Heart left ventricle (tissue), 16 donors: ENCODE results near the gene MKRN2. TPM values are rescaled to one million over a fixed set of nuclear protein-coding genes. Genes with fewer than 3 reads are reported as not detected.
A peak's percentile ranks its signal among the peaks of the same experiment; 100 is the strongest.

Source experiments
- ATAC-seq, 4 donors: fragments of 200-7000 bp; cut with Tn5 transposase; one replicate each; pipeline ENCODE4 v1.9.1; 2020 to 2022; ENCODE audit warnings: moderate library complexity in 4 of 4, mild to moderate bottlenecking in 3 of 4, moderate number of reproducible peaks in 1 of 4
- DNase-seq, 5 donors: peaks; one replicate each; pipeline ENCODE4 v3.0.0-alpha.2; 2020
- H3K27ac ChIP-seq, 12 donors: fragments of 200-600 bp; sonication (generic) in 4 of 12; one replicate each; pipeline versions ENCODE4 v1.5.0 to v1.8.0; 2016 to 2022; ENCODE audit warnings: mild to moderate bottlenecking in 2 of 12
- H3K27me3 ChIP-seq, 9 donors: fragments of 200-600 bp; sonication (generic) in 2 of 9; one replicate each; pipeline versions ENCODE4 v1.5.1 to v1.8.0; 2016 to 2022; ENCODE audit warnings: mild to moderate bottlenecking in 3 of 9
- H3K36me3 ChIP-seq, 9 donors: fragments of 200-600 bp; sonication (generic) in 2 of 9; one replicate each; pipeline versions ENCODE4 v1.5.0 to v1.8.0; 2018 to 2022; ENCODE audit warnings: mild to moderate bottlenecking in 2 of 9
- H3K4me1 ChIP-seq, 12 donors: fragments of 200-600 bp; sonication (generic) in 4 of 12; one replicate each; pipeline versions ENCODE4 v1.5.0 to v1.8.0; 2016 to 2022; ENCODE audit warnings: mild to moderate bottlenecking in 3 of 12
- H3K4me3 ChIP-seq, 12 donors: fragments of 200-600 bp; sonication (generic) in 4 of 12; one replicate each; pipeline versions ENCODE4 v1.5.0 to v1.8.0; 2017 to 2022; ENCODE audit warnings: mild to moderate bottlenecking in 9 of 12, moderate library complexity in 4 of 12
- H3K9me3 ChIP-seq, 12 donors: fragments of 200-600 bp; sonication (generic) in 4 of 12; one replicate each; pipeline versions ENCODE4 v1.5.0 to v1.8.0; 2016 to 2022; ENCODE audit warnings: mild to moderate bottlenecking in 1 of 12
- POLR2A ChIP-seq, 2 donors: fragments of 450-650 bp; IDR thresholded peaks; one replicate each; pipeline ENCODE4 v1.6.1; 2017; ENCODE audit warnings: antibody characterized with exemption in 2 of 2, mild to moderate bottlenecking in 2 of 2, moderate library complexity in 2 of 2
- WGBS, 4 donors: extraction: QIAGEN DNeasy Blood & Tissue Kit in 2 of 4; methylation state at CpG; one replicate each; pipeline versions ENCODE4 v1.1.5 to v1.1.7; 2013 to 2018; 5-methylcytosine and 5-hydroxymethylcytosine counted together
- intact Hi-C, 10 donors: fragments of 100-400 bp; cut with DNase I; formaldehyde crosslinking; loops; one replicate each; pipeline versions ENCODE4 v1.11.1 to v1.14.2; 2022
- polyA plus RNA-seq, 2 donors: library from polyadenylated mRNA; stranded (reverse); fragments of 200-250 nt; gene quantifications; one replicate each; pipeline ENCODE4 v1.2.3, GENCODE V29; 2013
- total RNA-seq, 9 donors: library from RNA; depleted of rRNA in 2 of 9; stranded (reverse); fragments of >200 nt in 2 of 9; fragmentation: NEBNext Ultra II Directional in 3 of 9; extraction: Animal tissue kit (Norgen Biotek cat#: 25700) in 3 of 9; gene quantifications; one replicate each; pipeline versions ENCODE4 v1.1.0 to v1.2.4, GENCODE V29; 2016 to 2023
- TF ChIP-seq, protein P1 (sequence below), 12 donors: fragments of 200-600 bp; sonication (generic) in 4 of 12; IDR thresholded peaks; one replicate each; pipeline versions ENCODE4 v1.5.0 to v1.8.0; 2018 to 2022; ENCODE audit warnings: antibody characterized with exemption in 12 of 12, mild to moderate bottlenecking in 5 of 12
- donor health status: ischemic (EF 13 %, LVEDD 7.1; RV severe dilation, severe dysfunction).
- donor health status: healthy with polysubstance abuse.
- donor health status: DM: no; HTN: yes; CAD: no.
- donor health status: DM: no; HTN: no; CAD: no.
- donor health status: ischemic (EF 25% LVEDD 6.9; RV normal size, moderate dysfunction).
- donor health status: ischemic (EF 25% LVEDD 5.7; RV mildly dilated, moderate dysfunction).
- donor health status: healthy.
- donor health status: DM: yes; HTN: yes; CAD: no.
- donor health status: ischemic (EF 35%, LVEDD 5.7; RV mildly dilated, moderate dysfunction).
- donor health status: nonischemic (EF 11% LVEDD 7.7; RV severe dilation, severe dysfunction).
- donor health status: DM: yes; HTN: yes; CAD: no.
- donor health status: PGD.
- donor health status: ischemic (EF 29% LVEDD 5.4; RV normal size, mild dysfunction).
- donor health status: nonischemic (EF 23%, LVEDD 6.1; RV moderate dilation, normal function).

Gene MKRN2
- total and polyA plus RNA-seq, 11 donors, result 23.2 to 42.2 (median 32.9) TPM

DNA sequence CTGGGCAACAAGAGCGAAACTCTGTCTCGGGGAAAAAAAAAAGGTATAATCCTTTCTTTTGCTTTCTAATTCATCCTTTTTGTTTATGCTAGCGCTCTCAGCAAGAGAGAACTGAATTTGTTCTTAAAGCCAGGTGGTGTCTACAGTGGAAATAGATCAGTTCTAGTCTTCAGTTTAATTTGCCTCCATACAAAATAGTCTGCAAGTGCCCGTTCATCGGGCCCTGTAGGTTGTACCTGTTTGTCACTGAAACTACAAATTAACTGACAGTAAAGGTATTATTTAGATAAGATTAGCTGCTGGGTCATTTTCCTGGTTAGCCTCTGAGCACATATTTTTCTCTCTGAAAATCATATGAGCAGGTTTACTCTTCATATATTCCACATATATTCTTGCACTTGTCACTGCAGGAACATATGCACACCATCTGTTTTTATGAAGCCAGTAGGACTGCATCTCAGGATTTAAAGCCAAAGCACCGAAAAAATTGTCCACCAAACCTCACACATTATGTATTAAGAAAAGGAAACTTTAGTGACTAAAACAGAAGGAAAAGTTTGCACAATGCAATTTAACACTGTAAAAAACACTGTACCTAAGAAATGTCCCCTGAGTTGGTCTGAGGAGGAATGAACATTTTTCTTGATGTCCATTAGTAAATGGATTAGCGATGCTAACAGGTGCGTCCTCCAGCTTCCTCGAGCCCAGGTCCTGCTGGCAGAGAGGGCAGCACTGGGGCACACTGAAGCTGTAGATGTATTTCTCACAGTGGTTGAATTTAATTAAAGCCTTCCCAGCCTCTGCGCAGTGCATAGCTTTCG is 12.0 kb upstream of the MKRN2 start:
- DNase-seq (no peak), ATAC-seq (no peak)
- 75 to 78% (median 76%) methylated on average over 11 of the region's 11 CpGs for WGBS, 4 donors
- H3K9me3 ChIP-seq, result no peaks in the 10 kb centered on the region
- intact Hi-C loops, result loop anchor here in 1 of 10 donors (10.0 kb wide), 1 partner anchor 360 kb away; no protein-coding TSS in a partner anchor
- no peaks in the 10 kb centered on the region for H3K4me1 ChIP-seq
- TF ChIP-seq, protein P1, sequence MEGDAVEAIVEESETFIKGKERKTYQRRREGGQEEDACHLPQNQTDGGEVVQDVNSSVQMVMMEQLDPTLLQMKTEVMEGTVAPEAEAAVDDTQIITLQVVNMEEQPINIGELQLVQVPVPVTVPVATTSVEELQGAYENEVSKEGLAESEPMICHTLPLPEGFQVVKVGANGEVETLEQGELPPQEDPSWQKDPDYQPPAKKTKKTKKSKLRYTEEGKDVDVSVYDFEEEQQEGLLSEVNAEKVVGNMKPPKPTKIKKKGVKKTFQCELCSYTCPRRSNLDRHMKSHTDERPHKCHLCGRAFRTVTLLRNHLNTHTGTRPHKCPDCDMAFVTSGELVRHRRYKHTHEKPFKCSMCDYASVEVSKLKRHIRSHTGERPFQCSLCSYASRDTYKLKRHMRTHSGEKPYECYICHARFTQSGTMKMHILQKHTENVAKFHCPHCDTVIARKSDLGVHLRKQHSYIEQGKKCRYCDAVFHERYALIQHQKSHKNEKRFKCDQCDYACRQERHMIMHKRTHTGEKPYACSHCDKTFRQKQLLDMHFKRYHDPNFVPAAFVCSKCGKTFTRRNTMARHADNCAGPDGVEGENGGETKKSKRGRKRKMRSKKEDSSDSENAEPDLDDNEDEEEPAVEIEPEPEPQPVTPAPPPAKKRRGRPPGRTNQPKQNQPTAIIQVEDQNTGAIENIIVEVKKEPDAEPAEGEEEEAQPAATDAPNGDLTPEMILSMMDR (IDR thresholded peaks at IDR 0.05), result no peak
- TF ChIP-seq POLR2A (IDR thresholded peaks at IDR 0.05), result no peak
- no peak overlapping the region for H3K4me3 ChIP-seq
- no peaks in the 10 kb centered on the region for H3K27me3 ChIP-seq
- H3K36me3 ChIP-seq, result peaks cover 0 to 9% (median 0%) of the 10 kb centered on the region in 9 donors
- H3K27ac ChIP-seq, result no peak overlapping the region

DNA sequence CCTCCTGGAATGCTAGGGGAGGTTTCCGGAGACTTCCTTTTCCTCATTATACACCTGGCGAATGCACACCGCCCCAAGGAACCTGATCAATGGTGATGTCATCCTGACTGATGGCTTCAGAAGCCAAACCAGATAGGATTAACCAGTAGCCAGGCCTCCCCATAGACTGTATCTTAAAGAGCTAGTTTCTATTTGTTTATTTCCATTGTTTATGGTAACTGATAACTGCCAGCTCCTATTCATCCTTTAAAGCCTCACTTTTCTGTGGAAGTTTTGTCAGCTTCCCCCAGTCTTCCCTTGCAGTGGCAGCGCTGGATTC is 11.5 kb upstream of the MKRN2 start, which contains the start of gene MKRN2OS:
Gene MKRN2OS, minus strand, starts transcription at position 27 of the 319 bp plus-strand sequence. CDS start 35 bp downstream, outside the sequence.
- Histone ChIP-seq H3K9me3 (no peaks in the 10 kb centered on the region), H3K36me3 (peaks cover 0 to 4% (median 0%) of the 10 kb centered on the region in 9 donors), H3K27ac (no peak within 1 kb of the TSS), H3K4me1 (no peaks in the 10 kb centered on the region), H3K27me3 (no peaks in the 10 kb centered on the region), H3K4me3 (no peak within 1 kb of the TSS)
- 56 to 63% (median 61%) methylated on average over 4 of the region's 4 CpGs for WGBS, 4 donors
- intact Hi-C loops, result loop anchor here in 1 of 10 donors (10.0 kb wide), 1 partner anchor 359 kb away; no protein-coding TSS in a partner anchor
- ATAC-seq (peak in 1 of 4 donors; percentile 33), DNase-seq (no peak)
- TF ChIP-seq POLR2A (IDR thresholded peaks at IDR 0.05), result no peak
- TF ChIP-seq, protein P1 (IDR thresholded peaks at IDR 0.05), result no peak

DNA sequence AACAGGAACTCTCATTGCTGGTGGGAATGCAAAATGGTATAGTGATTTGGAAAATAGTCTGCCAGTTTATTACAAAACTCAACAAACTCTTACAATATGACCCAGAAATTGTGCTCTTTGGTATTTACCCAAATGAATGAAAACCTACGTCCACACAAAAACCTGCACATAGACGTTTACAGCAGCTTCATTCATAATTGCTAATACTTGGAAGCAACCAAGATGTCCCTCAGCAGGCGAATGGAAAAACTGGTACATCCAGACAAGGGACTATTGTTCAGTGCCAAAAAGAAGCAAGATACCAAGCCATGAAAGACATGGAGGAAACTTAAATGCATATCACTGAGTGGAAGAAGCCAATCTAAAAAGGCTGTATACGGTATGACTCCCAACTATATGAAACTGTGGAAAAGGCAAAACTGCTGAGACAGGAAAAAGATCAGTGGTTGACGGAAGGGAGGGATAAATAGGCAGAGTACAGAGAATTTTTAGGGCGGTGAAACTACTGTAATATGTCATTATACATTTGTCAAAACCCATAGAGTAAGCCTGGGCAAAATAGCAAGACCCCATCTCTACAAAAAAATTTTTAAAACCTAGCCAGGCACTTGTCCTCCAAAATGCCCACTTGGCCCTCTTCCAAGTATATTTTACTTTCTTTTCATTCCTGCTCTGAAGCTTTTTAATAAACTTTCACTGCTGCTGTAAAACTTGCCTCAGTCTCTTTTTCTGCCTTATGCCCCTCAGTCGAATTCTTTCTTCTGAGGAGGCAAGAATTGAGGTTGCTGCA is 6.7 kb upstream of the MKRN2 start:
- ATAC-seq, result no peak
- TF ChIP-seq, protein P1 (IDR thresholded peaks at IDR 0.05), result no peak
- TF ChIP-seq POLR2A (IDR thresholded peaks at IDR 0.05), result no peak
- Histone ChIP-seq H3K9me3 (no peaks in the 10 kb centered on the region), H3K4me1 (peaks cover 0 to 11% (median 0%) of the 10 kb centered on the region in 12 donors), H3K36me3 (no peaks in the 10 kb centered on the region), H3K4me3 (no peak overlapping the region), H3K27me3 (peaks cover 0 to 17% (median 0%) of the 10 kb centered on the region in 9 donors), H3K27ac (no peak overlapping the region)
- DNase-seq, result no peak
- intact Hi-C loops, result loop anchor here in 3 of 10 donors (10.0 kb wide), 2 partner anchors 115 to 355 kb away; partner anchors contain the start of gene RAF1 (in 2 of the 3)
- 71 to 81% (median 76%) methylated on average over 7 of the region's 7 CpGs for WGBS, 4 donors
